Tibial nerve (tissue), 3 donors: ENCODE results near the gene MAP3K20.

ENCODE experiments used
- POLR2A ChIP-seq, 2 donors: fragments of 450-650 bp; IDR thresholded peaks; one replicate each; pipeline ENCODE4 v1.6.1; 2017; ENCODE audit warnings: antibody characterized with exemption in 2 of 2, mild to moderate bottlenecking in 2 of 2, moderate library complexity in 2 of 2
- TF ChIP-seq, protein P1 (sequence below), 5 experiments: fragments of 200-600 bp in 3 of 5; fragments of 450-650 bp in 2 of 5; sonication (generic) in 3 of 5; IDR thresholded peaks; one replicate each; pipeline ENCODE4 v1.5.1; 2016 to 2019; ENCODE audit warnings: antibody characterized with exemption in 5 of 5, mild to moderate bottlenecking in 3 of 5, moderate library complexity in 2 of 5

- no peak for TF ChIP-seq POLR2A (IDR thresholded peaks at IDR 0.05)
- TF ChIP-seq, protein P1, sequence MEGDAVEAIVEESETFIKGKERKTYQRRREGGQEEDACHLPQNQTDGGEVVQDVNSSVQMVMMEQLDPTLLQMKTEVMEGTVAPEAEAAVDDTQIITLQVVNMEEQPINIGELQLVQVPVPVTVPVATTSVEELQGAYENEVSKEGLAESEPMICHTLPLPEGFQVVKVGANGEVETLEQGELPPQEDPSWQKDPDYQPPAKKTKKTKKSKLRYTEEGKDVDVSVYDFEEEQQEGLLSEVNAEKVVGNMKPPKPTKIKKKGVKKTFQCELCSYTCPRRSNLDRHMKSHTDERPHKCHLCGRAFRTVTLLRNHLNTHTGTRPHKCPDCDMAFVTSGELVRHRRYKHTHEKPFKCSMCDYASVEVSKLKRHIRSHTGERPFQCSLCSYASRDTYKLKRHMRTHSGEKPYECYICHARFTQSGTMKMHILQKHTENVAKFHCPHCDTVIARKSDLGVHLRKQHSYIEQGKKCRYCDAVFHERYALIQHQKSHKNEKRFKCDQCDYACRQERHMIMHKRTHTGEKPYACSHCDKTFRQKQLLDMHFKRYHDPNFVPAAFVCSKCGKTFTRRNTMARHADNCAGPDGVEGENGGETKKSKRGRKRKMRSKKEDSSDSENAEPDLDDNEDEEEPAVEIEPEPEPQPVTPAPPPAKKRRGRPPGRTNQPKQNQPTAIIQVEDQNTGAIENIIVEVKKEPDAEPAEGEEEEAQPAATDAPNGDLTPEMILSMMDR (IDR thresholded peaks at IDR 0.05) = no peak
These were observed 207.3 kb downstream of the MAP3K20 start for GRCh38 chr2:173282795-173283545.
